ENCODE results near the gene TUT7.

GRCh38 chr9:86351880-86352279 lies 2.3 kb downstream of the TUT7 start:
- TF ChIP-seq CTCF (IDR thresholded peaks at IDR 0.05) = no peak
- TF ChIP-seq POLR2A (IDR thresholded peaks at IDR 0.05) = no peak
- TF ChIP-seq POLR2AphosphoS5 (IDR thresholded peaks at IDR 0.05) = no peak
- TF ChIP-seq EP300 (IDR thresholded peaks at IDR 0.05) = no peak
